HEK293 (cell line): ENCODE measurements around the gene DLG3.

ENCODE experiments used
- CTCF ChIA-PET: fragments of 350-600 bp; formaldehyde crosslinking; extraction: SDS; loops from one replicate; lab custom pipeline; 2021; ENCODE audit warnings: antibody characterized with exemption; lab: Yijun Ruan, JAX
- POLR2A ChIA-PET: fragments of 300-600 bp; formaldehyde crosslinking; extraction: SDS; loops from one replicate; lab custom pipeline; 2020; ENCODE audit warnings: antibody characterized with exemption, inconsistent platforms; lab: Yijun Ruan, JAX
- H3K27ac ChIP-seq: fragments of 200-500 bp; sonication (Bioruptor generic); 2 replicates; pipeline ENCODE4 v1.5.1; 2014; ENCODE audit warnings: low read depth, low read length, control low read depth, inconsistent platforms; ENCODE audit errors: extremely low read depth
- H3K36me3 ChIP-seq, 2 experiments: fragments of 200-500 bp in 1 of 2; sonication (Bioruptor generic) in 1 of 2; 1 replicate in 1 of 2; 2 replicates in 1 of 2; pipeline ENCODE4 v1.5.1; 2014 to 2017; ENCODE audit warnings: inconsistent platforms in 2 of 2, low read length in 2 of 2; ENCODE audit not compliant: control insufficient read depth in 2 of 2, insufficient read depth in 1 of 2
- H3K4me1 ChIP-seq: fragments of 200-500 bp; sonication (Bioruptor generic); 2 replicates; pipeline ENCODE4 v1.5.1; 2014; ENCODE audit warnings: mild to moderate bottlenecking, low read length, inconsistent platforms; ENCODE audit not compliant: control insufficient read depth, insufficient read depth
- H3K4me3 ChIP-seq: 2 replicates; pipeline ENCODE4 v1.5.1; 2011; ENCODE audit warnings: low read depth, mild to moderate bottlenecking, control low read depth, low read length, moderate library complexity
- H3K9me3 ChIP-seq: fragments of 200-500 bp; sonication (Bioruptor generic); 2 replicates; pipeline ENCODE4 v1.5.1; 2014; ENCODE audit warnings: low read depth, low read length, inconsistent platforms; ENCODE audit not compliant: control insufficient read depth, insufficient read depth
- CTCF ChIP-seq: fragments of 450-650 bp; formaldehyde crosslinking; IDR thresholded peaks from 2 replicates; pipeline ENCODE4 v1.5.1; 2016; ENCODE audit warnings: missing biosample characterization, missing genetic modification characterization
- EGR2 ChIP-seq: fragments of 450-650 bp; formaldehyde crosslinking; IDR thresholded peaks from 2 replicates; pipeline ENCODE4 v1.5.1; 2016; ENCODE audit warnings: low read depth, missing biosample characterization, missing genetic modification characterization
- GLIS1 ChIP-seq: fragments of 450-650 bp; formaldehyde crosslinking; IDR thresholded peaks from 2 replicates; pipeline ENCODE4 v1.5.1; 2016; ENCODE audit warnings: missing biosample characterization, missing genetic modification characterization
- GLIS2 ChIP-seq: fragments of 450-650 bp; formaldehyde crosslinking; IDR thresholded peaks from 2 replicates; pipeline ENCODE4 v1.5.1; 2016; ENCODE audit warnings: missing biosample characterization, missing genetic modification characterization
- HOXD13 ChIP-seq: sonication (generic); formaldehyde crosslinking; IDR thresholded peaks from 2 replicates; pipeline ENCODE4 v1.8.0; 2022; ENCODE audit warnings: missing genetic modification reagents, borderline replicate concordance
- KLF17 ChIP-seq: fragments of 450-650 bp; formaldehyde crosslinking; IDR thresholded peaks from 2 replicates; pipeline ENCODE4 v1.5.1; 2016; ENCODE audit warnings: missing biosample characterization, missing genetic modification characterization
- KLF8 ChIP-seq: fragments of 450-650 bp; formaldehyde crosslinking; IDR thresholded peaks from 2 replicates; pipeline ENCODE4 v1.5.1; 2016; ENCODE audit warnings: missing biosample characterization, missing genetic modification characterization
- KLF9 ChIP-seq: fragments of 450-650 bp; formaldehyde crosslinking; IDR thresholded peaks from 2 replicates; pipeline ENCODE4 v1.5.1; 2016; ENCODE audit warnings: missing biosample characterization, missing genetic modification characterization, low read depth
- SCRT1 ChIP-seq: fragments of 450-650 bp; formaldehyde crosslinking; IDR thresholded peaks from 2 replicates; pipeline ENCODE4 v1.5.1; 2016; ENCODE audit warnings: missing biosample characterization, missing genetic modification characterization, borderline replicate concordance
- SCRT2 ChIP-seq: fragments of 450-650 bp; formaldehyde crosslinking; IDR thresholded peaks from 2 replicates; pipeline ENCODE4 v1.5.1; 2016; ENCODE audit warnings: missing biosample characterization, missing genetic modification characterization
- ZBTB17 ChIP-seq: fragments of 450-650 bp; formaldehyde crosslinking; IDR thresholded peaks from 2 replicates; pipeline ENCODE4 v1.5.1; 2016; ENCODE audit warnings: missing biosample characterization, missing genetic modification characterization
- ZFHX2 ChIP-seq: fragments of 450-650 bp; formaldehyde crosslinking; conservative IDR thresholded peaks from 2 replicates; pipeline ENCODE4 v1.5.1; 2016; ENCODE audit warnings: missing biosample characterization, missing genetic modification characterization
- ZNF223 ChIP-seq: fragments of 450-650 bp; formaldehyde crosslinking; IDR thresholded peaks from 2 replicates; pipeline ENCODE4 v1.5.1; 2016; ENCODE audit warnings: missing biosample characterization, missing genetic modification characterization
- ZNF280D ChIP-seq: fragments of 450-650 bp; formaldehyde crosslinking; IDR thresholded peaks from 2 replicates; pipeline ENCODE4 v1.5.1; 2016; ENCODE audit warnings: missing biosample characterization, missing genetic modification characterization
- ZNF324 ChIP-seq: fragments of 450-650 bp; formaldehyde crosslinking; IDR thresholded peaks from 2 replicates; pipeline ENCODE4 v1.5.1; 2016; ENCODE audit warnings: missing biosample characterization, missing genetic modification characterization
- ZNF335 ChIP-seq: fragments of 450-650 bp; formaldehyde crosslinking; conservative IDR thresholded peaks from 2 replicates; pipeline ENCODE4 v1.5.1; 2016; ENCODE audit warnings: missing biosample characterization, missing genetic modification characterization
- ZNF362 ChIP-seq: fragments of 450-650 bp; formaldehyde crosslinking; IDR thresholded peaks from 2 replicates; pipeline ENCODE4 v1.5.1; 2016; ENCODE audit warnings: missing biosample characterization, missing genetic modification characterization
- ZNF558 ChIP-seq: fragments of 450-650 bp; formaldehyde crosslinking; IDR thresholded peaks from 2 replicates; pipeline ENCODE4 v1.5.1; 2016; ENCODE audit warnings: missing biosample characterization, missing genetic modification characterization
- ZNF677 ChIP-seq: fragments of 450-650 bp; IDR thresholded peaks from 2 replicates; pipeline ENCODE4 v1.5.0; 2018; ENCODE audit warnings: missing biosample characterization, mild to moderate bottlenecking, missing genetic modification characterization, moderate library complexity
- ZNF76 ChIP-seq: fragments of 450-650 bp; formaldehyde crosslinking; IDR thresholded peaks from 2 replicates; pipeline ENCODE4; 2016; ENCODE audit warnings: low read depth, missing biosample characterization, missing genetic modification characterization, borderline replicate concordance
- ZSCAN16 ChIP-seq: fragments of 450-650 bp; formaldehyde crosslinking; IDR thresholded peaks from 2 replicates; pipeline ENCODE4 v1.5.1; 2016; ENCODE audit warnings: missing biosample characterization, missing genetic modification characterization
- ZSCAN18 ChIP-seq: fragments of 450-650 bp; formaldehyde crosslinking; IDR thresholded peaks from 2 replicates; pipeline ENCODE4 v1.5.1; 2016; ENCODE audit warnings: missing biosample characterization, missing genetic modification characterization
- ZXDB ChIP-seq: fragments of 450-650 bp; formaldehyde crosslinking; IDR thresholded peaks from 2 replicates; pipeline ENCODE4 v1.5.1; 2016; ENCODE audit warnings: missing biosample characterization, missing genetic modification characterization
- TF ChIP-seq, protein P1 (sequence below): fragments of 450-650 bp; formaldehyde crosslinking; IDR thresholded peaks from 2 replicates; pipeline ENCODE4 v1.5.1; 2017; ENCODE audit warnings: missing biosample characterization, missing genetic modification characterization
- TF ChIP-seq, protein P2 (sequence below): fragments of 450-650 bp; formaldehyde crosslinking; IDR thresholded peaks from 2 replicates; pipeline ENCODE4 v1.5.1; 2016; ENCODE audit warnings: missing biosample characterization, missing genetic modification characterization

The DLG3 gene

DNA sequence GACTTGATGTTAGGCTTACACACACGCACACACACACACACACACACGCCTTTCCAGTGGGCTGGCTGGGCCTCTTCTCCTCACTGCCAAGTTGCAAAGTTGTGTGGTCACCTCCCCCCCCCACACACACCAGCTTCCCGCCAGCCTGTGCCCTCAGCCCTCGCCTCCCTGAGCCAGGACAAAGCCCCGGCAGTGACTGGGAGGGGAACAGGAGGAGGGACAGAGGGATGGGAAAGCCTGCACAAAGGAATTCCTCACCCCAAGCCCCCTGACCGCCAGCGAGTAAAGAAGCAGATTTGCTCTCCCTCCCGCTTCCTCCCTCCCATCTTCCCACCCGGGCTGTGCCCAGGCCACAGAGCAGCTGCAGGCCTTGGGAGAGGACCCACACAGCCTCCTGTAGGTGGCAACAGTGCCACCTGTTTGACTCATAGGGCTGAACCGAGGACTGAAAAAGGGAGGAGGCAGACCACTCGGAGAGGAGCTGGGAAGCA is 21.7 kb upstream of the DLG3 start, which contains the start of gene GDPD2 (continued):
- TF ChIP-seq, protein P1, sequence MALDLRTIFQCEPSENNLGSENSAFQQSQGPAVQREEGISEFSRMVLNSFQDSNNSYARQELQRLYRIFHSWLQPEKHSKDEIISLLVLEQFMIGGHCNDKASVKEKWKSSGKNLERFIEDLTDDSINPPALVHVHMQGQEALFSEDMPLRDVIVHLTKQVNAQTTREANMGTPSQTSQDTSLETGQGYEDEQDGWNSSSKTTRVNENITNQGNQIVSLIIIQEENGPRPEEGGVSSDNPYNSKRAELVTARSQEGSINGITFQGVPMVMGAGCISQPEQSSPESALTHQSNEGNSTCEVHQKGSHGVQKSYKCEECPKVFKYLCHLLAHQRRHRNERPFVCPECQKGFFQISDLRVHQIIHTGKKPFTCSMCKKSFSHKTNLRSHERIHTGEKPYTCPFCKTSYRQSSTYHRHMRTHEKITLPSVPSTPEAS: peak; percentile 42; the same call in 1 of the 2 replicates
- TF ChIP-seq EGR2 (tag by site-specific recombination) (peak; percentile 56; the same call in 1 of the 2 replicates), GLIS2 (peak; percentile 60; the same call in 1 of the 2 replicates), ZSCAN16 (no peak), GLIS1 (peak; percentile 83), KLF17 (peak; percentile 38; the same call in 1 of the 2 replicates), CTCF (peak; percentile 75), SCRT2 (tag by site-specific recombination) (peak; percentile 94), HOXD13 (CRISPR knock-in tag) (no peak), ZNF324 (tag by site-specific recombination) (no peak), KLF8 (tag by site-specific recombination) (no peak), ZBTB17 (0 out of 2 replicates have a peak, but pooled peaks have one; percentile 45), SCRT1 (peak; percentile 72)

DNA sequence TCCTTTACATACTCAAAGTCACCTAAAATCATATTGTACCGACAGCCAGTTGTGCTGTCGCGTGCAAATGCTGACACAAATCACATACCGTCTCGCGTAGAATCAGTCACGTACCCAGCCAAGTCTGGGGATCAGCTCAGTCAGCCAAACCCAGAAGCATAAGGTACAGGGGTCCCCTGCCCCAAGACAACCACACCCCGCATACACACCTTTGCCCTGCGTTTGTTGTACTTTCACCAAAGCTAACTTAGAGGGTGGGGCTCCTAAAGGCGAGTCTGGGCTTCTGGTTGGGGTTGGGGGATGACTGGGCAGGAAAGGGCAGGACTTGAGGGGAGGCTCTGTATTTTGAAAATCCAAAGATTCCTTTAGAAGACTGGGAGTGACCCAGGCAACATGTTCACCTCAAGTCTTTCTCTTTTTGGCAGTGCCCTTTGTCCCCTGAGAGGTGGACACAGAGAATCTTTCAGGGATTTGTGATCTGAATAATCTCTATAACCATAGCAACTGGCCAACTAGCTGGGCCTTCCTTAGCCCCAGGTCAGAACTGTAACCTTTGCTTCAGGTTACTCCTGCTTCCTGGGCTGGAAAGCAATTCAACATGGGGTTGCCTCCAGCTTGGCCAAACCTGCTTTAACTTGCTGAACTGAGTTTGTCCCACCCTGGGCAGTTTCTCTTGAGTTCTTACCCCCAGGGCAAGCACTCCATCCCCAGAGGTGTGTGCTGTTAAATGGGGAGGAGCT is 20.5 kb upstream of the DLG3 start:
- Histone ChIP-seq H3K9me3 (no peaks in the 10 kb centered on the region), H3K4me3 (no peak overlapping the region), H3K4me1 (no peaks in the 10 kb centered on the region), H3K27ac (no peak overlapping the region), H3K36me3 (peaks cover 0 to 24% of the 10 kb centered on the region in 2 experiments; a peak in 1 of 3 replicates)
- POLR2A ChIA-PET: interaction anchor here (1.4 kb wide), 1 partner anchor 291 kb away, joined by 3 read pairs; the partner anchor contains the start of gene IGBP1
- CTCF ChIA-PET: interaction anchor here (1.2 to 2.5 kb wide), 4 partner anchors 9 to 130 kb away, joined by 3 to 11 read pairs (median 7); no protein-coding TSS in a partner anchor
- no peak for TF ChIP-seq ZNF558 (tag by site-specific recombination)
- no peak for TF ChIP-seq ZNF362
- no peak for TF ChIP-seq KLF9 (tag by site-specific recombination)
- no peak for TF ChIP-seq ZXDB (tag by site-specific recombination)
- TF ChIP-seq ZNF280D (tag by site-specific recombination): no peak
- TF ChIP-seq ZSCAN18 (tag by site-specific recombination): no peak
- TF ChIP-seq ZNF677 (tag by site-specific recombination): no peak
- TF ChIP-seq ZFHX2 (tag by site-specific recombination): no peak
- TF ChIP-seq ZNF76: no peak
- TF ChIP-seq, protein P2, sequence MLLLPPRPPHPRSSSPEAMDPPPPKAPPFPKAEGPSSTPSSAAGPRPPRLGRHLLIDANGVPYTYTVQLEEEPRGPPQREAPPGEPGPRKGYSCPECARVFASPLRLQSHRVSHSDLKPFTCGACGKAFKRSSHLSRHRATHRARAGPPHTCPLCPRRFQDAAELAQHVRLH (tag by site-specific recombination): no peak
- no peak for TF ChIP-seq ZNF335
- no peak for TF ChIP-seq ZNF223 (tag by site-specific recombination)
